WTC11 (cell line): Measurements from ENCODE around the gene STH. TPM values are rescaled to one million over a fixed set of nuclear protein-coding genes. Genes with fewer than 3 reads are reported as not detected.

Experiments used
- ATAC-seq: fragments of 200-7000 bp; cut with Tn5 transposase; 2 replicates; pipeline ENCODE4 v1.10.0; 2021; ENCODE audit warnings: mild to moderate bottlenecking, moderate library complexity
- CTCF ChIA-PET: fragments of 300-600 bp; sonication (Branson Sonifier 250); formaldehyde crosslinking; loops from one replicate; lab custom pipeline; 2021; ENCODE audit warnings: antibody characterized with exemption; lab: Charles Lee
- POLR2A ChIA-PET: fragments of 350-600 bp; sonication (Branson Sonifier 250); formaldehyde crosslinking; loops from one replicate; lab custom pipeline; 2021; ENCODE audit warnings: antibody characterized with exemption; lab: Charles Lee
- DNase-seq: peaks from one replicate; pipeline ENCODE4 v3.0.0; 2021; ENCODE audit warnings: low spot score
- H3K27ac Mint-ChIP-seq: 2 replicates; pipeline ENCODE4 v1.8.0; 2021; ENCODE audit warnings: mixed read lengths
- H3K27me3 Mint-ChIP-seq: 2 replicates; pipeline ENCODE4 v1.8.0; 2021; ENCODE audit warnings: low read depth, mild to moderate bottlenecking, moderate library complexity, mixed read lengths
- H3K36me3 Mint-ChIP-seq: 2 replicates; pipeline ENCODE4 v1.8.0; 2021; ENCODE audit warnings: mixed read lengths
- H3K4me1 Mint-ChIP-seq: 2 replicates; pipeline ENCODE4 v1.8.0; 2022; ENCODE audit warnings: mixed read lengths
- H3K4me3 Mint-ChIP-seq: 2 replicates; pipeline ENCODE4 v1.8.0; 2021; ENCODE audit warnings: mild to moderate bottlenecking, moderate library complexity, mixed read lengths
- H3K9me3 Mint-ChIP-seq: 2 replicates; pipeline ENCODE4 v1.8.0; 2021; ENCODE audit warnings: mixed read lengths
- AR ChIP-seq: fragments of 250-450 bp; sonication (Bioruptor Pico); IDR thresholded peaks from 2 replicates; pipeline ENCODE4 v1.9.0; 2021; ENCODE audit warnings: mild to moderate bottlenecking
- CBFB ChIP-seq: sonication (generic); formaldehyde crosslinking; IDR thresholded peaks from 2 replicates; pipeline ENCODE4 v1.8.1; 2022; ENCODE audit warnings: mild to moderate bottlenecking, low read depth, missing genetic modification reagents
- CDX4 ChIP-seq: fragments of 250-450 bp; sonication (Bioruptor Pico); IDR thresholded peaks from 2 replicates; pipeline ENCODE4 v1.9.0; 2021; ENCODE audit warnings: moderate library complexity, mild to moderate bottlenecking, inconsistent platforms, borderline replicate concordance
- CREB1 ChIP-seq: sonication (generic); formaldehyde crosslinking; IDR thresholded peaks from 2 replicates; pipeline ENCODE4 v1.8.0; 2023; ENCODE audit warnings: mild to moderate bottlenecking, missing genetic modification reagents
- FOXK1 ChIP-seq: sonication (generic); formaldehyde crosslinking; IDR thresholded peaks from 2 replicates; pipeline ENCODE4 v1.8.0; 2022; ENCODE audit warnings: mild to moderate bottlenecking, moderate library complexity, missing genetic modification reagents
- NFYB ChIP-seq: sonication (generic); formaldehyde crosslinking; conservative IDR thresholded peaks from 2 replicates; pipeline ENCODE4 v1.8.0; 2022; ENCODE audit warnings: low read depth, missing genetic modification reagents
- NR1H2 ChIP-seq: sonication (generic); formaldehyde crosslinking; IDR thresholded peaks from 2 replicates; pipeline ENCODE4 v1.9.0; 2021; ENCODE audit warnings: mild to moderate bottlenecking, moderate library complexity, missing genetic modification reagents
- TCF7 ChIP-seq: sonication (generic); formaldehyde crosslinking; IDR thresholded peaks from 2 replicates; pipeline ENCODE4 v1.8.0; 2022; ENCODE audit warnings: mild to moderate bottlenecking, low read depth, missing genetic modification reagents, moderate library complexity
- TP53 ChIP-seq: sonication (generic); formaldehyde crosslinking; IDR thresholded peaks from 2 replicates; pipeline ENCODE4 v1.8.1; 2023; ENCODE audit warnings: mild to moderate bottlenecking, missing genetic modification reagents
- total RNA-seq: library from RNA; stranded (reverse); gene quantifications from 3 replicates; pipeline ENCODE4 v1.2.3, GENCODE V29; 2021
- TF ChIP-seq, protein P1 (sequence below): sonication (generic); formaldehyde crosslinking; IDR thresholded peaks from 2 replicates; pipeline ENCODE4 v1.8.0; 2023; ENCODE audit warnings: missing genetic modification reagents, mild to moderate bottlenecking, borderline replicate concordance
- TF ChIP-seq, protein P2 (sequence below): sonication (generic); formaldehyde crosslinking; IDR thresholded peaks from 2 replicates; pipeline ENCODE4 v1.8.0; 2022; ENCODE audit warnings: mild to moderate bottlenecking, missing genetic modification reagents

The STH gene
- total RNA-seq, 1 experiment from 2014 or later, result not detected

DNA sequence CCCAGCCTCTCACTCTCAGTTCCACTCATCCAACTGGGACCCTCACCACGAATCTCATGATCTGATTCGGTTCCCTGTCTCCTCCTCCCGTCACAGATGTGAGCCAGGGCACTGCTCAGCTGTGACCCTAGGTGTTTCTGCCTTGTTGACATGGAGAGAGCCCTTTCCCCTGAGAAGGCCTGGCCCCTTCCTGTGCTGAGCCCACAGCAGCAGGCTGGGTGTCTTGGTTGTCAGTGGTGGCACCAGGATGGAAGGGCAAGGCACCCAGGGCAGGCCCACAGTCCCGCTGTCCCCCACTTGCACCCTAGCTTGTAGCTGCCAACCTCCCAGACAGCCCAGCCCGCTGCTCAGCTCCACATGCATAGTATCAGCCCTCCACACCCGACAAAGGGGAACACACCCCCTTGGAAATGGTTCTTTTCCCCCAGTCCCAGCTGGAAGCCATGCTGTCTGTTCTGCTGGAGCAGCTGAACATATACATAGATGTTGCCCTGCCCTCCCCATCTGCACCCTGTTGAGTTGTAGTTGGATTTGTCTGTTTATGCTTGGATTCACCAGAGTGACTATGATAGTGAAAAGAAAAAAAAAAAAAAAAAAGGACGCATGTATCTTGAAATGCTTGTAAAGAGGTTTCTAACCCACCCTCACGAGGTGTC lies 26.6 kb downstream of the STH start (continued):
- TF ChIP-seq, protein P1, sequence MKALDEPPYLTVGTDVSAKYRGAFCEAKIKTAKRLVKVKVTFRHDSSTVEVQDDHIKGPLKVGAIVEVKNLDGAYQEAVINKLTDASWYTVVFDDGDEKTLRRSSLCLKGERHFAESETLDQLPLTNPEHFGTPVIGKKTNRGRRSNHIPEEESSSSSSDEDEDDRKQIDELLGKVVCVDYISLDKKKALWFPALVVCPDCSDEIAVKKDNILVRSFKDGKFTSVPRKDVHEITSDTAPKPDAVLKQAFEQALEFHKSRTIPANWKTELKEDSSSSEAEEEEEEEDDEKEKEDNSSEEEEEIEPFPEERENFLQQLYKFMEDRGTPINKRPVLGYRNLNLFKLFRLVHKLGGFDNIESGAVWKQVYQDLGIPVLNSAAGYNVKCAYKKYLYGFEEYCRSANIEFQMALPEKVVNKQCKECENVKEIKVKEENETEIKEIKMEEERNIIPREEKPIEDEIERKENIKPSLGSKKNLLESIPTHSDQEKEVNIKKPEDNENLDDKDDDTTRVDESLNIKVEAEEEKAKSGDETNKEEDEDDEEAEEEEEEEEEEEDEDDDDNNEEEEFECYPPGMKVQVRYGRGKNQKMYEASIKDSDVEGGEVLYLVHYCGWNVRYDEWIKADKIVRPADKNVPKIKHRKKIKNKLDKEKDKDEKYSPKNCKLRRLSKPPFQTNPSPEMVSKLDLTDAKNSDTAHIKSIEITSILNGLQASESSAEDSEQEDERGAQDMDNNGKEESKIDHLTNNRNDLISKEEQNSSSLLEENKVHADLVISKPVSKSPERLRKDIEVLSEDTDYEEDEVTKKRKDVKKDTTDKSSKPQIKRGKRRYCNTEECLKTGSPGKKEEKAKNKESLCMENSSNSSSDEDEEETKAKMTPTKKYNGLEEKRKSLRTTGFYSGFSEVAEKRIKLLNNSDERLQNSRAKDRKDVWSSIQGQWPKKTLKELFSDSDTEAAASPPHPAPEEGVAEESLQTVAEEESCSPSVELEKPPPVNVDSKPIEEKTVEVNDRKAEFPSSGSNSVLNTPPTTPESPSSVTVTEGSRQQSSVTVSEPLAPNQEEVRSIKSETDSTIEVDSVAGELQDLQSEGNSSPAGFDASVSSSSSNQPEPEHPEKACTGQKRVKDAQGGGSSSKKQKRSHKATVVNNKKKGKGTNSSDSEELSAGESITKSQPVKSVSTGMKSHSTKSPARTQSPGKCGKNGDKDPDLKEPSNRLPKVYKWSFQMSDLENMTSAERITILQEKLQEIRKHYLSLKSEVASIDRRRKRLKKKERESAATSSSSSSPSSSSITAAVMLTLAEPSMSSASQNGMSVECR (CRISPR knock-in tag), result no peak
- TF ChIP-seq AR (CRISPR knock-in tag), result no peak
- TF ChIP-seq, all 79 proteins: peak for 0

DNA sequence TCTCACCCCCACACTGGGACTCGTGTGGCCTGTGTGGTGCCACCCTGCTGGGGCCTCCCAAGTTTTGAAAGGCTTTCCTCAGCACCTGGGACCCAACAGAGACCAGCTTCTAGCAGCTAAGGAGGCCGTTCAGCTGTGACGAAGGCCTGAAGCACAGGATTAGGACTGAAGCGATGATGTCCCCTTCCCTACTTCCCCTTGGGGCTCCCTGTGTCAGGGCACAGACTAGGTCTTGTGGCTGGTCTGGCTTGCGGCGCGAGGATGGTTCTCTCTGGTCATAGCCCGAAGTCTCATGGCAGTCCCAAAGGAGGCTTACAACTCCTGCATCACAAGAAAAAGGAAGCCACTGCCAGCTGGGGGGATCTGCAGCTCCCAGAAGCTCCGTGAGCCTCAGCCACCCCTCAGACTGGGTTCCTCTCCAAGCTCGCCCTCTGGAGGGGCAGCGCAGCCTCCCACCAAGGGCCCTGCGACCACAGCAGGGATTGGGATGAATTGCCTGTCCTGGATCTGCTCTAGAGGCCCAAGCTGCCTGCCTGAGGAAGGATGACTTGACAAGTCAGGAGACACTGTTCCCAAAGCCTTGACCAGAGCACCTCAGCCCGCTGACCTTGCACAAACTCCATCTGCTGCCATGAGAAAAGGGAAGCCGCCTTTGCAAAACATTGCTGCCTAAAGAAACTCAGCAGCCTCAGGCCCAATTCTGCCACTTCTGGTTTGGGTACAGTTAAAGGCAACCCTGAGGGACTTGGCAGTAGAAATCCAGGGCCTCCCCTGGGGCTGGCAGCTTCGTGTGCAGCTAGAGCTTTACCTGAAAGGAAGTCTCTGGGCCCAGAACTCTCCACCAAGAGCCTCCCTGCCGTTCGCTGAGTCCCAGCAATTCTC lies 27.4 kb downstream of the STH start:
- POLR2A ChIA-PET, result interaction anchor here (0.6 to 1.0 kb wide), 2 partner anchors 40 to 117 kb away, joined by 3 to 10 read pairs; no protein-coding TSS in a partner anchor
- ATAC-seq (peak; percentile 44), DNase-seq (no peak)
- Mint-ChIP-seq H3K9me3 (no peaks in the 10 kb centered on the region), H3K27ac (peak overlapping the region; percentile 60; the same call in 1 of the 2 replicates), H3K27me3 (no peaks in the 10 kb centered on the region)
- CTCF ChIA-PET, result interaction anchor here (1.0 to 1.2 kb wide), 3 partner anchors 18 to 55 kb away, joined by 4 to 8 read pairs (median 4); no protein-coding TSS in a partner anchor
- no peak for TF ChIP-seq NR1H2 (CRISPR knock-in tag)
- TF ChIP-seq TP53, result no peak
- no peak for TF ChIP-seq CDX4
- TF ChIP-seq TCF7 (CRISPR knock-in tag), result no peak
- TF ChIP-seq CREB1 (CRISPR knock-in tag), result no peak
- TF ChIP-seq NFYB (CRISPR knock-in tag), result no peak
- TF ChIP-seq FOXK1 (CRISPR knock-in tag), result no peak
- TF ChIP-seq CBFB (CRISPR knock-in tag), result no peak
- TF ChIP-seq, protein P2, sequence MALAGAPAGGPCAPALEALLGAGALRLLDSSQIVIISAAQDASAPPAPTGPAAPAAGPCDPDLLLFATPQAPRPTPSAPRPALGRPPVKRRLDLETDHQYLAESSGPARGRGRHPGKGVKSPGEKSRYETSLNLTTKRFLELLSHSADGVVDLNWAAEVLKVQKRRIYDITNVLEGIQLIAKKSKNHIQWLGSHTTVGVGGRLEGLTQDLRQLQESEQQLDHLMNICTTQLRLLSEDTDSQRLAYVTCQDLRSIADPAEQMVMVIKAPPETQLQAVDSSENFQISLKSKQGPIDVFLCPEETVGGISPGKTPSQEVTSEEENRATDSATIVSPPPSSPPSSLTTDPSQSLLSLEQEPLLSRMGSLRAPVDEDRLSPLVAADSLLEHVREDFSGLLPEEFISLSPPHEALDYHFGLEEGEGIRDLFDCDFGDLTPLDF, result no peak
- TF ChIP-seq, all 79 proteins: peak for 0
- peaks cover 28% of the 10 kb centered on the region for H3K4me1 Mint-ChIP-seq
- peaks cover 25% of the 10 kb centered on the region for H3K36me3 Mint-ChIP-seq
- H3K4me3 Mint-ChIP-seq, result no peak overlapping the region
